ENCODE results near the gene PLPPR4. TPM values are rescaled to one million over a fixed set of nuclear protein-coding genes. Genes with fewer than 3 reads are reported as not detected.

Gene PLPPR4
- total and polyA plus RNA-seq, 10 of the 15 experiments (the other 5 are each of a cell fraction or from before 2014, with no cell fraction given), result not detected

GRCh38 chr1:99251308-99251707 lies 13.0 kb upstream of the PLPPR4 start:
- Histone ChIP-seq H3K4me1 (ENCODE audit: control insufficient read depth, insufficient read depth, low read length) (no peaks in the 10 kb centered on the region), H3K9me3 (replicated peaks; ENCODE audit: control insufficient read depth, insufficient read depth, low read length) (no peaks in the 10 kb centered on the region), H3K4me2 (ENCODE audit: control insufficient read depth, insufficient read depth) (no peak overlapping the region), H3K27ac (ENCODE audit: control insufficient read depth, insufficient read depth) (no peak overlapping the region), H3K4me3 (no peak overlapping the region), H3K9ac (ENCODE audit: control insufficient read depth, insufficient read depth, low read length) (no peak overlapping the region), H3K36me3 (ENCODE audit: control insufficient read depth in 2 of 2, insufficient read depth in 2 of 2, low read length in 1 of 2) (no peaks in the 10 kb centered on the region), H3K79me2 (ENCODE audit: control insufficient read depth, insufficient read depth, low read length) (no peaks in the 10 kb centered on the region), H4K20me1 (ENCODE audit: control insufficient read depth, insufficient read depth) (no peaks in the 10 kb centered on the region), H3K27me3 (replicated peaks in 1 of 2; ENCODE audit: control insufficient read depth in 2 of 2, insufficient read depth in 2 of 2, low read length in 1 of 2) (no peaks in the 10 kb centered on the region), H2AFZ (ENCODE audit: control insufficient read depth, low read depth, low read length) (no peak overlapping the region)
- SMC1A ChIA-PET (ENCODE audit: uncharacterized antibody, unreplicated experiment), result no interaction called here
- RAD21 ChIA-PET (ENCODE audit: unreplicated experiment), result no interaction called here
- POLR2A ChIA-PET, result no interaction called here
- in situ Hi-C loops (cut with MboI), result no loop called here
- ATAC-seq (no peak), FAIRE-seq (no peak), DNase-seq (ENCODE audit: low read depth, low spot score) (no peak)
- BruUV-seq (replicated peaks), result no TSS peak
- CTCF ChIA-PET, result no interaction called here
- intact Hi-C loops (cut with micrococcal nuclease; ENCODE audit: unreplicated experiment), result no loop called here
- 0% methylated on average over 1 of the region's 1 CpG for WGBS (ENCODE audit: insufficient coverage, insufficient replicate concordance, low lambda C conversion rate, missing lambda C conversion rate)
- TF ChIP-seq ZNF217 (IDR thresholded peaks at IDR 0.05) (no peak), NFIC (IDR thresholded peaks at IDR 0.05; ENCODE audit: low read depth, low read length) (no peak), MEF2A (IDR thresholded peaks at IDR 0.05; ENCODE audit: insufficient read depth, low read depth, low read length) (no peak), BCLAF1 (IDR thresholded peaks at IDR 0.05) (no peak), ZNF207 (IDR thresholded peaks at IDR 0.05; ENCODE audit: borderline replicate concordance) (no peak), PML (IDR thresholded peaks at IDR 0.05; ENCODE audit: low read length) (no peak), YBX1 (IDR thresholded peaks at IDR 0.05) (no peak), ZNF274 (IDR thresholded peaks at IDR 0.05; ENCODE audit: insufficient read depth, insufficient read length) (no peak), SIX5 (IDR thresholded peaks at IDR 0.05; ENCODE audit: low read depth, low read length, severe bottlenecking) (no peak), CHD4 (IDR thresholded peaks at IDR 0.05) (no peak), SREBF1 (IDR thresholded peaks at IDR 0.05; ENCODE audit: low read length) (no peak), SUPT20H (IDR thresholded peaks at IDR 0.05; ENCODE audit: borderline replicate concordance, control insufficient read depth, low read depth, low read length) (no peak), TCF7 (IDR thresholded peaks at IDR 0.05; ENCODE audit: borderline replicate concordance) (no peak), RAD21 (IDR thresholded peaks at IDR 0.05; ENCODE audit: insufficient read depth, low read depth, low read length) (no peak), HDAC6 (IDR thresholded peaks at IDR 0.05; ENCODE audit: unreplicated experiment) (no peak), TCF3 (IDR thresholded peaks at IDR 0.05; ENCODE audit: borderline replicate concordance, insufficient read depth, low read depth, low read length) (no peak), CUX1 (IDR thresholded peaks at IDR 0.05; ENCODE audit: insufficient replicate concordance, low read depth, low read length) (no peak)

Data from GM12878 (cell line).